Naive thymus-derived CD8-positive, alpha-beta T cell (primary cell): ENCODE data around the gene AGAP6. TPM values are rescaled to one million over a fixed set of nuclear protein-coding genes. Genes with fewer than 3 reads are reported as not detected.

Experiments used
- polyA plus RNA-seq, 3 donors: library from polyadenylated mRNA; unstranded; fragments of 300-500 nt; fragmentation: Illumina TruSeq; gene quantifications; one replicate each; pipeline ENCODE4 v1.2.3, GENCODE V29; 2021
- total RNA-seq, 8 experiments: library from RNA in 2 of 8; stranded (reverse) in 2 of 8; gene quantifications; one replicate each; pipeline ENCODE4 v1.2.3 and lab custom pipeline; 2021 to 2026

Gene AGAP6
- total and polyA plus RNA-seq, 5 experiments from 2014 or later = 0.47 to 28.6 (median 2.7) TPM

Other genes with a start within 250 kb of the AGAP6 start
- not detected for gene OGDHL, start 226.1 kb upstream of the AGAP6 start, total RNA-seq
- gene OGDHL, start 226.1 kb upstream of the AGAP6 start, polyA plus RNA-seq = not detected
- gene PARG, start 46.4 kb upstream of the AGAP6 start, total RNA-seq = 10 to 100 TPM; 43.6 to 47.3 TPM
- gene PARG, start 46.4 kb upstream of the AGAP6 start, polyA plus RNA-seq = 10 to 100 TPM in 1 of 3 donors, 1 to 10 TPM in 2; 8.8 to 15.9 (median 9.3) TPM
- gene TIMM23B, start 46.4 kb upstream of the AGAP6 start, total RNA-seq = 10 to 100 TPM; 30.1 to 32.3 TPM
- 10 to 100 TPM in 2 of 3 donors, 1 to 10 TPM in 1; 9.9 to 14.9 (median 13.3) TPM for gene TIMM23B, start 46.4 kb upstream of the AGAP6 start, polyA plus RNA-seq
- gene WASHC2A, start 79.5 kb downstream of the AGAP6 start, total RNA-seq = 10 to 100 TPM; 62.8 to 68.4 TPM
- 10 to 100 TPM; 22.5 to 38.5 (median 23.4) TPM for gene WASHC2A, start 79.5 kb downstream of the AGAP6 start, polyA plus RNA-seq